Kidney epithelial cell (primary cell): ENCODE measurements around the gene FSTL4. TPM values are rescaled to one million over a fixed set of nuclear protein-coding genes. Genes with fewer than 3 reads are reported as not detected.

ENCODE experiments used
- DNase-seq: peaks from one replicate; pipeline ENCODE4 v3.0.0-alpha.2; 2010; ENCODE audit warnings: low read depth
- H3K27me3 ChIP-seq: 2 replicates; pipeline ENCODE4 v1.6.0; 2011; ENCODE audit warnings: low read length; ENCODE audit not compliant: control insufficient read depth, insufficient read depth
- H3K36me3 ChIP-seq: 2 replicates; pipeline ENCODE4 v1.5.1; 2011; ENCODE audit warnings: low read length; ENCODE audit not compliant: control insufficient read depth, insufficient read depth
- H3K4me3 ChIP-seq: 2 replicates; pipeline ENCODE4 v1.5.1; 2011; ENCODE audit warnings: low read depth, mild to moderate bottlenecking, control low read depth, low read length
- CTCF ChIP-seq: IDR thresholded peaks from 2 replicates; pipeline ENCODE4 v1.5.1; 2011; ENCODE audit warnings: mild to moderate bottlenecking, moderate library complexity, low read length, control low read depth, inconsistent platforms; ENCODE audit not compliant: insufficient read depth, poor library complexity, severe bottlenecking
- total RNA-seq: library from RNA; depleted of rRNA; stranded (reverse); fragments of >200 nt; gene quantifications from 2 replicates; pipeline ENCODE4 v1.2.3, GENCODE V29; 2015

The FSTL4 gene
- total RNA-seq, 1 donor from 2014 or later = not detected

- DNase-seq = no peak
- no peak for TF ChIP-seq CTCF
- Histone ChIP-seq H3K36me3 (no peaks in the 10 kb centered on the region), H3K27me3 (peaks cover 3% of the 10 kb centered on the region), H3K4me3 (no peak overlapping the region)
These were observed 100.6 kb downstream of the FSTL4 start for GRCh38 chr5:133511653-133512235.

GRCh38 chr5:133510634-133511262 lies 101.6 kb downstream of the FSTL4 start:
- no peaks in the 10 kb centered on the region for H3K36me3 ChIP-seq

GRCh38 chr5:133509742-133510079 lies 102.6 kb downstream of the FSTL4 start:
- Histone ChIP-seq H3K27me3 (peaks cover 3% of the 10 kb centered on the region), H3K36me3 (no peaks in the 10 kb centered on the region), H3K4me3 (no peak overlapping the region)
- no peak for TF ChIP-seq CTCF
- no peak for DNase-seq

More at GRCh38 chr5:133510634-133511262, 101.6 kb downstream of the FSTL4 start:
- no peak overlapping the region for H3K4me3 ChIP-seq
- DNase-seq = no peak
- no peak for TF ChIP-seq CTCF
- H3K27me3 ChIP-seq = peaks cover 3% of the 10 kb centered on the region

- Histone ChIP-seq H3K36me3 (no peaks in the 10 kb centered on the region), H3K27me3 (peaks cover 3% of the 10 kb centered on the region), H3K4me3 (no peak overlapping the region)
- DNase-seq = no peak
- no peak for TF ChIP-seq CTCF
These were observed 103.2 kb downstream of the FSTL4 start for GRCh38 chr5:133508845-133509741.

- H3K36me3 ChIP-seq = no peaks in the 10 kb centered on the region
- no peak overlapping the region for H3K4me3 ChIP-seq
- no peak for TF ChIP-seq CTCF
- H3K27me3 ChIP-seq = peaks cover 3% of the 10 kb centered on the region
- no peak for DNase-seq
These were observed 104.0 kb downstream of the FSTL4 start for GRCh38 chr5:133508331-133508730.
